ENCODE data around the gene PSME2. TPM values are rescaled to one million over a fixed set of nuclear protein-coding genes. Genes with fewer than 3 reads are reported as not detected.

Gene PSME2
- total RNA-seq, 1 donor from 2014 or later: 285 TPM

DNA sequence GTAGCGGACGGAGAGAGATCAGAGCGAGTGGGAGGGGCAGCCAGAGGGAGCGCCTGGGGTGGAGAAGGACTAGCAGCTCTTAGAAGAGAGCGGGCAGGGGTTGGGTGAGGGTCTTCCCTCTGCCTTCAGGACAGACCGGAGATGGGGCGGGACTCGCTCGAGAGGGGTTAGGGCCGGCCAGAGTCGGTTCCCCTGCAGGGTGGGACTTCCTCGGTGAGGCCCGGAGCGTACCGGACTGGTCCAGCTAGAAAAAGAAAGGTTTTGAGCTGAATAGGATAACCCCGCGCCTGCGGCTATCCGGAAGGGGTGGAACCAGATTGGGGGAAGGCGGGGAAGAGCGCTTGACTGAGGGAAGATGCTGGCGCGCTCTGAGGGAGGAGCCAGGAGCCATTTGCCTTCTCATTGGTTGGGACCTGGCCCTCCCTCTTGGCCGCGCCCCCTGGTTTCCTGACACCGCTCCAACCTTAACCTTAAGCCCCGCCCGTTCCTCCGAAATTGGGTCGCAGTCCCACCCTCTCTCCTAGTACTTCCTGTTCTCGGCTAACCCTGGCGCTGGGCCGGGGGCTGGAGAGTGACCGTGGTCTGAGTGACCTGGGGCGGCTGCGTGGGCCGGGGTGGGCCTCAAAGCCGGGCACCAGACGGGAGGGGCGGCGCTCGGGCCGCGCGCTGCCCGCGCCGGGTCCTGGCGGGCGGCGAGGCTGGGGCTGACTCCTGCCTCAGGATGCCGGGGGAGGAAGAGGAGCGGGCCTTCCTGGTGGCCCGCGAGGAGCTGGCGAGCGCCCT is 759 bp upstream of the PSME2 start, which contains the start of gene RNF31:
TSS of gene RNF31 (plus strand) at position 521 of the 783 bp plus-strand sequence. CDS start at position 722, 201 bp downstream.
- peak; percentile 91 for DNase-seq
- H3K4me1 Mint-ChIP-seq: peaks cover 51% of the 10 kb centered on the region
- ChIA-PET CTCF (interaction anchor here (0.9 to 4.2 kb wide), 6 partner anchors 11 to 284 kb away, joined by 3 to 45 read pairs (median 11); partner anchors contain the start of genes DCAF11, IRF9, PCK2 and PSME1), POLR2A (interaction anchor here (0.6 to 4.6 kb wide), 32 partner anchors 8 to 580 kb away, joined by 3 to 94 read pairs (median 5); partner anchors contain the start of genes AP1G2, CARMIL3, CBLN3 and CHMP4A)
- peak; percentile 85 for ATAC-seq (ENCODE audit: low read depth)
- H3K27me3 Mint-ChIP-seq: no peaks in the 10 kb centered on the region
- peak within 1 kb of the TSS; percentile 97 for H3K4me3 Mint-ChIP-seq
- intact Hi-C loops (cut with micrococcal nuclease): loop anchor here (1.0 to 2.0 kb wide), 13 partner anchors 11 to 826 kb away; partner anchors contain the start of genes CHMP4A, DCAF11, GMPR2 and IPO4
- H3K27ac Mint-ChIP-seq: peak within 1 kb of the TSS; percentile 94
- TF ChIP-seq, protein P1, sequence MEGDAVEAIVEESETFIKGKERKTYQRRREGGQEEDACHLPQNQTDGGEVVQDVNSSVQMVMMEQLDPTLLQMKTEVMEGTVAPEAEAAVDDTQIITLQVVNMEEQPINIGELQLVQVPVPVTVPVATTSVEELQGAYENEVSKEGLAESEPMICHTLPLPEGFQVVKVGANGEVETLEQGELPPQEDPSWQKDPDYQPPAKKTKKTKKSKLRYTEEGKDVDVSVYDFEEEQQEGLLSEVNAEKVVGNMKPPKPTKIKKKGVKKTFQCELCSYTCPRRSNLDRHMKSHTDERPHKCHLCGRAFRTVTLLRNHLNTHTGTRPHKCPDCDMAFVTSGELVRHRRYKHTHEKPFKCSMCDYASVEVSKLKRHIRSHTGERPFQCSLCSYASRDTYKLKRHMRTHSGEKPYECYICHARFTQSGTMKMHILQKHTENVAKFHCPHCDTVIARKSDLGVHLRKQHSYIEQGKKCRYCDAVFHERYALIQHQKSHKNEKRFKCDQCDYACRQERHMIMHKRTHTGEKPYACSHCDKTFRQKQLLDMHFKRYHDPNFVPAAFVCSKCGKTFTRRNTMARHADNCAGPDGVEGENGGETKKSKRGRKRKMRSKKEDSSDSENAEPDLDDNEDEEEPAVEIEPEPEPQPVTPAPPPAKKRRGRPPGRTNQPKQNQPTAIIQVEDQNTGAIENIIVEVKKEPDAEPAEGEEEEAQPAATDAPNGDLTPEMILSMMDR (IDR thresholded peaks at IDR 0.05): no peak
- H3K36me3 Mint-ChIP-seq (ENCODE audit: low read depth): peaks cover 73% of the 10 kb centered on the region
- no peaks in the 10 kb centered on the region for H3K9me3 Mint-ChIP-seq

DNA sequence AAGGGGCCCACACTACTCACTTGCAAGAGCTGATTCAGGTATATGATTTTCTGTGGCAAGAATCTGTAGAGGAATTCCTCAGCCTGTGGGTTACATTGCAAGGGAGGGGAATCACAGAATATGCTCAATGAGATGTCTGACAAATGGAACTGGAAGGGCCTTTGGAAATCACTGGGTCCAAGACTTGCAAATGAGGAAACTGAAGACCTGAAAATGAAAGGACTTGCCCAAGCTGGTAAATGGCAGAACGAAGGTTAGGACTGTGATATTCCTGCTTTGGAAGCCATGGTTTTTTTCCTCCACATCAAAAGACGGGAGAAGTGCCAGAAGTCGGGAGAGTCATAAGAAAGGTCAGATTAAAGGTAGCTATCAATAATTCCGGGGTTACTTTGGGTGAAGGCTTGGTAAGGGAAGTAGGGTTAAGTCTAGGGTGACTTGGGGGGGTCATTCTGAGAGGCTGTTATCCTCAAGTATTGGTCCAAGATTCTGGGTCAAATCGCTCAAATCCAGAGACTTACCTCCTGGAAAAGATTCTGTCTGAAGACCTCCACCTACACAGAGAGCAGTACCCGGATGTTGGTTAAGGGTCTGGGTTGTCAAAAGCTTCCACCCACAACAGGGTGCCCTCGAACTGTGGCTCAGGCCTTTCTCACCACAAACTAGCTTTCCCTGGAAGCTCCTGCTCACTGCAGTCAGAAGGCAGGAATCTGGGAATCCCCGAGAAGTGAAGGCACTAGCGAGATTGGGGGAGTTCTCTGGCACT is 539 bp downstream of the PSME2 start:
- peak overlapping the region; percentile 97 for H3K4me3 Mint-ChIP-seq
- H3K27ac Mint-ChIP-seq: peak overlapping the region; percentile 94
- DNase-seq: no peak
- ChIA-PET CTCF (interaction anchor here (0.8 to 4.2 kb wide), 6 partner anchors 10 to 163 kb away, joined by 3 to 45 read pairs (median 11); partner anchors contain the start of genes DCAF11, IRF9, PCK2 and PSME1), POLR2A (interaction anchor here (0.6 to 4.6 kb wide), 23 partner anchors 9 to 284 kb away, joined by 3 to 94 read pairs (median 10); partner anchors contain the start of genes CBLN3, CHMP4A, DCAF11 and IPO4)
- H3K27me3 Mint-ChIP-seq: no peaks in the 10 kb centered on the region
- peaks cover 61% of the 10 kb centered on the region for H3K4me1 Mint-ChIP-seq
- no peaks in the 10 kb centered on the region for H3K9me3 Mint-ChIP-seq
- TF ChIP-seq, protein P1 (IDR thresholded peaks at IDR 0.05): no peak
- H3K36me3 Mint-ChIP-seq (ENCODE audit: low read depth): peaks cover 70% of the 10 kb centered on the region
- no peak for ATAC-seq (ENCODE audit: low read depth)
- intact Hi-C loops (cut with micrococcal nuclease): loop anchor here (1.0 to 2.0 kb wide), 6 partner anchors 10 to 825 kb away; partner anchors contain the start of genes GMPR2, IPO4, NEDD8 and PABPN1

DNA sequence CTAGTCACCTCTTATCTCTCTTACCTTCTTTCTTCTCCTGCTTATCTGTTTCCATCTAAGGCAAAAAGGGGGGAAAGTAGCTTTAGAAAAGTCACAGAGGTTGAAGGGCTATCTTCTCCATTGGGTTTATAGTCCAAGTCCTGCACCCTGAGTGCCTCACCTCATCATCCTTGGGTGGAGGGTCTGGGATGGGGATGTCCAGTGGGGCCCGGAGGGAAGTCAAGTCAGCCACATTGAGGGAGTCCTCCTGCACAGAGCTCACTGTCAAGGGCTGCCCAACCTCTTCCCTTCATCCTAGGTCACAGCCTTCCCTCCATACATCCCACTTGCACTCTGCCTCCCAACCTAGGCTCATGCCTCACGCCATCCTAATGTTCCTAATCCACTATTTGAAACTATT is 1.2 kb downstream of the PSME2 start:
- POLR2A ChIA-PET: interaction anchor here (0.9 to 4.6 kb wide), 13 partner anchors 8 to 285 kb away, joined by 3 to 94 read pairs (median 21); partner anchors contain the start of genes CBLN3, CHMP4A, DCAF11 and IRF9
- Mint-ChIP-seq H3K27me3 (no peaks in the 10 kb centered on the region), H3K36me3 (ENCODE audit: low read depth) (peaks cover 63% of the 10 kb centered on the region), H3K4me1 (peaks cover 67% of the 10 kb centered on the region), H3K27ac (peak overlapping the region; percentile 94), H3K9me3 (no peaks in the 10 kb centered on the region), H3K4me3 (peak overlapping the region; percentile 97)
- DNase-seq: no peak
- TF ChIP-seq, protein P1 (IDR thresholded peaks at IDR 0.05): no peak
- no peak for ATAC-seq (ENCODE audit: low read depth)
- intact Hi-C loops (cut with micrococcal nuclease): no loop called here
- CTCF ChIA-PET: interaction anchor here (0.8 to 4.2 kb wide), 4 partner anchors 9 to 163 kb away, joined by 3 to 45 read pairs (median 20); partner anchors contain the start of genes IRF9 and PSME1

DNA sequence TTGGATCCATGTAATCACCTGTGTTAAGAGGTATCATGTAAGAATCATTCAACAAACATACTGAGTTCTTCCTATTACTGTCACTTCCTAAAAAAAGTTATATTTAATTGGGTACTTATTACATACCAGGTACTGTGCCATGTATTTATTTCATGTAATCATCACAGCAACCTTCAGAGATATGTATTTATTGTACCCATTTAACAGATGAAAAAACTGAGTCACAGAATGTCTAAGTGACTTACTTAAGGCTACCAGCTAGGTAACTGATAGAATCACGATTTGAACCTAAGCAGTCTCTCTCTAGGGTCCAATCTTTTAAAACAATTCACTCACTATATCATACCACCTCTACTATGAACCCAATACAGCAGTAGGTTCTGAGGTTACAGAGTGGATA is 2.0 kb downstream of the PSME2 start:
- Mint-ChIP-seq H3K4me1 (peaks cover 74% of the 10 kb centered on the region), H3K4me3 (no peak overlapping the region), H3K27me3 (no peaks in the 10 kb centered on the region), H3K27ac (no peak overlapping the region), H3K9me3 (no peaks in the 10 kb centered on the region), H3K36me3 (ENCODE audit: low read depth) (peaks cover 62% of the 10 kb centered on the region)
- ATAC-seq (ENCODE audit: low read depth): no peak
- no peak for DNase-seq
- POLR2A ChIA-PET: interaction anchor here (0.5 to 2.2 kb wide), 4 partner anchors 17 to 97 kb away, joined by 3 to 9 read pairs (median 6); partner anchors contain the start of gene IRF9
- intact Hi-C loops (cut with micrococcal nuclease): no loop called here
- TF ChIP-seq, protein P1 (IDR thresholded peaks at IDR 0.05): no peak
- CTCF ChIA-PET: interaction anchor here (1.4 kb wide), 1 partner anchor 69 kb away, joined by 3 read pairs; the partner anchor contains the start of gene CHMP4A
